Spleen (tissue), 11 donors: Measurements from ENCODE around the gene TMEM214. TPM values are rescaled to one million over a fixed set of nuclear protein-coding genes. Genes with fewer than 3 reads are reported as not detected.

Source experiments
- DNase-seq: peaks from one replicate; pipeline ENCODE4 v3.0.0-alpha.2; 2020
- H3K27ac ChIP-seq, 8 donors: fragments of 200-600 bp; sonication (generic) in 7 of 8; 1 replicate in 4 of 8; 2 replicates in 4 of 8; pipeline versions ENCODE4 v1.5.0 to v1.8.0; 2016 to 2021; ENCODE audit warnings: inconsistent platforms in 4 of 8, mild to moderate bottlenecking in 4 of 8, moderate library complexity in 1 of 8
- H3K27me3 ChIP-seq, 7 donors: fragments of 200-600 bp; sonication (generic) in 6 of 7; replicated peaks in 1 of 7; 1 replicate in 4 of 7; 2 replicates in 3 of 7; pipeline versions ENCODE4 v1.5.0 to v1.8.0; 2016 to 2021; ENCODE audit warnings: inconsistent platforms in 3 of 7, mild to moderate bottlenecking in 1 of 7
- H3K36me3 ChIP-seq, 6 donors: fragments of 200-600 bp; sonication (generic) in 5 of 6; 1 replicate in 4 of 6; 2 replicates in 2 of 6; pipeline versions ENCODE4 v1.5.0 to v1.8.0; 2016 to 2021; ENCODE audit warnings: inconsistent platforms in 2 of 6
- H3K4me1 ChIP-seq, 6 donors: fragments of 200-600 bp; sonication (generic) in 5 of 6; 1 replicate in 3 of 6; 2 replicates in 3 of 6; pipeline versions ENCODE4 v1.5.0 to v1.8.0; 2016 to 2021; ENCODE audit warnings: inconsistent platforms in 3 of 6
- H3K4me3 ChIP-seq, 8 donors: fragments of 200-600 bp; sonication (generic) in 7 of 8; 1 replicate in 4 of 8; 2 replicates in 4 of 8; pipeline versions ENCODE4 v1.5.0 to v1.8.0; 2016 to 2021; ENCODE audit warnings: inconsistent platforms in 4 of 8, mild to moderate bottlenecking in 4 of 8, moderate library complexity in 2 of 8
- H3K9me3 ChIP-seq, 8 donors: fragments of 200-600 bp; sonication (generic) in 7 of 8; 1 replicate in 4 of 8; 2 replicates in 4 of 8; pipeline versions ENCODE4 v1.5.0 to v1.8.0; 2016 to 2021; ENCODE audit warnings: inconsistent platforms in 4 of 8
- POLR2A ChIP-seq, 3 donors: fragments of 450-650 bp; IDR thresholded peaks; one replicate each; pipeline ENCODE4 v1.5.1; 2017; ENCODE audit warnings: antibody characterized with exemption in 3 of 3, mild to moderate bottlenecking in 1 of 3
- POLR2AphosphoS5 ChIP-seq, 3 donors: sonication (generic); formaldehyde crosslinking; IDR thresholded peaks; one replicate each; pipeline ENCODE4 v1.5.1; 2017; ENCODE audit warnings: antibody characterized with exemption in 3 of 3
- WGBS, 5 donors: extraction: QIAGEN DNeasy Blood & Tissue Kit in 3 of 5; methylation state at CpG; one replicate each; pipeline versions ENCODE4 v1.1.5 to v1.1.7; 2013 to 2018; 5-methylcytosine and 5-hydroxymethylcytosine counted together
- intact Hi-C: fragments of 100-400 bp; cut with DNase I; formaldehyde crosslinking; loops from one replicate; pipeline ENCODE4 v1.15.0; 2023; ENCODE audit warnings: low total_unique reads
- polyA plus RNA-seq, 3 donors: library from polyadenylated mRNA; stranded (reverse); fragments of 200-250 nt; gene quantifications; one replicate each; pipeline ENCODE4 v1.2.1, GENCODE V29; 2013
- total RNA-seq, 7 donors: library from RNA; depleted of rRNA in 3 of 7; stranded (reverse); fragments of >200 nt in 3 of 7; fragmentation: NEBNext Ultra II Directional in 4 of 7; extraction: Animal tissue kit (Norgen Biotek cat#: 25700) in 4 of 7; gene quantifications; one replicate each; pipeline versions ENCODE4 v1.1.0 to v1.2.1, GENCODE V29; 2016 to 2021
- TF ChIP-seq, protein P1 (sequence below), 11 experiments: fragments of 200-600 bp in 7 of 11; fragments of 450-650 bp in 4 of 11; sonication (generic) in 4 of 11; IDR thresholded peaks in 8 of 11; conservative IDR thresholded peaks in 3 of 11; 1 replicate in 7 of 11; 2 replicates in 4 of 11; pipeline versions ENCODE4 v1.4.0 to v1.8.0; 2016 to 2021; ENCODE audit warnings: antibody characterized with exemption in 11 of 11, inconsistent platforms in 4 of 11, mild to moderate bottlenecking in 1 of 11
- donor health status: healthy with polysubstance abuse.
- donor health status: DM: no; HTN: no; CAD: no; lungs with moderate emphysema.
- donor health status: DM: no; HTN: no; CAD: no.
- donor health status: Bipolar disorder and iron deficiency.
- donor health status: healthy.
- donor health status: DM: no; HTN: no; CAD: no.
- donor health status: DM: yes; HTN: yes; CAD: no.

The TMEM214 gene
- total and polyA plus RNA-seq, 10 donors: 22.3 to 93.1 (median 68.8) TPM

GRCh38 chr2:27039426-27039825, 6.7 kb downstream of the TMEM214 start:
- H3K9me3 ChIP-seq: no peaks in the 10 kb centered on the region
- peak overlapping the region in 1 of 8 donors; percentile 80 for H3K27ac ChIP-seq
- WGBS, 5 donors: 95 to 99% (median 97%) methylated on average over 6 of the region's 6 CpGs
- TF ChIP-seq, protein P1, sequence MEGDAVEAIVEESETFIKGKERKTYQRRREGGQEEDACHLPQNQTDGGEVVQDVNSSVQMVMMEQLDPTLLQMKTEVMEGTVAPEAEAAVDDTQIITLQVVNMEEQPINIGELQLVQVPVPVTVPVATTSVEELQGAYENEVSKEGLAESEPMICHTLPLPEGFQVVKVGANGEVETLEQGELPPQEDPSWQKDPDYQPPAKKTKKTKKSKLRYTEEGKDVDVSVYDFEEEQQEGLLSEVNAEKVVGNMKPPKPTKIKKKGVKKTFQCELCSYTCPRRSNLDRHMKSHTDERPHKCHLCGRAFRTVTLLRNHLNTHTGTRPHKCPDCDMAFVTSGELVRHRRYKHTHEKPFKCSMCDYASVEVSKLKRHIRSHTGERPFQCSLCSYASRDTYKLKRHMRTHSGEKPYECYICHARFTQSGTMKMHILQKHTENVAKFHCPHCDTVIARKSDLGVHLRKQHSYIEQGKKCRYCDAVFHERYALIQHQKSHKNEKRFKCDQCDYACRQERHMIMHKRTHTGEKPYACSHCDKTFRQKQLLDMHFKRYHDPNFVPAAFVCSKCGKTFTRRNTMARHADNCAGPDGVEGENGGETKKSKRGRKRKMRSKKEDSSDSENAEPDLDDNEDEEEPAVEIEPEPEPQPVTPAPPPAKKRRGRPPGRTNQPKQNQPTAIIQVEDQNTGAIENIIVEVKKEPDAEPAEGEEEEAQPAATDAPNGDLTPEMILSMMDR (IDR thresholded peaks at IDR 0.05 in 8 of 11, conservative IDR thresholded peaks at IDR 0.05 in 3 of 11): no peak
- TF ChIP-seq POLR2AphosphoS5 (IDR thresholded peaks at IDR 0.05) (no peak), POLR2A (IDR thresholded peaks at IDR 0.05) (no peak)
- peak; percentile 64 for DNase-seq
- peaks cover 5 to 91% (median 66%) of the 10 kb centered on the region in 6 donors for H3K36me3 ChIP-seq
- no peak overlapping the region for H3K4me3 ChIP-seq
- peaks cover under 1 to 48% (median 31%) of the 10 kb centered on the region in 6 donors for H3K4me1 ChIP-seq
- no peaks in the 10 kb centered on the region for H3K27me3 ChIP-seq
- intact Hi-C loops: no loop called here

- Histone ChIP-seq H3K9me3 (no peaks in the 10 kb centered on the region), H3K27ac (peak overlapping the region in 4 of 8 donors; percentile 20 to 80 (median 74)), H3K4me1 (peaks cover 0 to 43% (median 28%) of the 10 kb centered on the region in 6 donors), H3K36me3 (peaks cover 5 to 88% (median 66%) of the 10 kb centered on the region in 6 donors), H3K4me3 (no peak overlapping the region), H3K27me3 (no peaks in the 10 kb centered on the region)
- 88 to 99% (median 94%) methylated on average over 7 of the region's 7 CpGs for WGBS, 5 donors
- intact Hi-C loops: no loop called here
- DNase-seq: peak; percentile 59
- TF ChIP-seq, protein P1 (IDR thresholded peaks at IDR 0.05 in 8 of 11, conservative IDR thresholded peaks at IDR 0.05 in 3 of 11): no peak
- TF ChIP-seq POLR2AphosphoS5 (IDR thresholded peaks at IDR 0.05) (no peak), POLR2A (IDR thresholded peaks at IDR 0.05) (no peak)
Observed at GRCh38 chr2:27039871-27040270, 7.1 kb downstream of the TMEM214 start.

DNA sequence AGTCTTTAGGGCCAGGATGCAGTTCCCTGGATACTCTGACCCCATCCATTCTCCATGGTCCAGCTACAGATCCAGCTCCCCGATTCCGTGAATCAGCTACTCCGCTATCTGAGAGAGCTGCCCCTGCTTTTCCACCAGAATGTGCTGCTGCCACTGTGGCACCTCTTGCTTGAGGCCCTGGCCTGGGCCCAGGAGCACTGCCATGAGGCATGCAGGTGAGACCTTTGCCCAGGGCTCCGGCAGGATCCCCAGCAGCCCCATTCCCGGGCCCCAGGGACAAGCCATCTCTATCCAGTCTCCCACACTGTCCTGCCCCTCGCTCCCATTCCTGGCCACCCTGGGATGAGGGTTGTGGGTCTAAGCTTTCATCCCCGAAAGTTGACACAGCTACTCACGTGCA, 7.5 kb downstream of the TMEM214 start:
- H3K27me3 ChIP-seq: no peaks in the 10 kb centered on the region
- peak; percentile 62 for DNase-seq
- TF ChIP-seq POLR2A (IDR thresholded peaks at IDR 0.05) (no peak), POLR2AphosphoS5 (IDR thresholded peaks at IDR 0.05) (peak in 1 of 3 donors; percentile 17)
- TF ChIP-seq, protein P1 (IDR thresholded peaks at IDR 0.05 in 8 of 11, conservative IDR thresholded peaks at IDR 0.05 in 3 of 11): no peak
- peaks cover 5 to 84% (median 62%) of the 10 kb centered on the region in 6 donors for H3K36me3 ChIP-seq
- H3K4me3 ChIP-seq: no peak overlapping the region
- intact Hi-C loops: no loop called here
- H3K9me3 ChIP-seq: no peaks in the 10 kb centered on the region
- 93 to 99% (median 97%) methylated on average over 8 of the region's 8 CpGs for WGBS, 5 donors
- peak overlapping the region in 5 of 8 donors; percentile 6 to 80 (median 72) for H3K27ac ChIP-seq
- peaks cover 0 to 39% (median 26%) of the 10 kb centered on the region in 6 donors for H3K4me1 ChIP-seq

DNA sequence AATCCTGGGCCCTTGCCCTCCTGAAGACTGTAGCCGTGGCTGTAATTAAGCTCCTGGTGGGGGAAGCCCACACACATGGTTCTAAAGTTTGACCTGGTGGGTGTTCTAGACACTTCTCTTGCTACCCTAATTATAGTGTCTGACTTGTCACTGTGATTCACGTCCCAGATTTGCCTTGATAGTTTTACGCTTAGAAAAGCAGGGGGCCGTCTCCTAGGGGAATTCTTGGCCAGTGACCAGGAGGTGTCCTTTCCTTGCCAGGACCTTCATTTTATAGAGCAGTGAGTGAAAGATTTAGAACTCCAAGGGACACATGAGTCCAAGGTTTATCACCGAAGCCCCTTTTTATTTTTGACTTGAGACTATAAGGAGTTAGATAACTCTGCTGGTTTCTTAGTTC, 9.0 kb downstream of the TMEM214 start:
- Histone ChIP-seq H3K27ac (peak overlapping the region; percentile 10 to 80 (median 74)), H3K4me1 (peaks cover 0 to 34% (median 24%) of the 10 kb centered on the region in 6 donors), H3K9me3 (no peaks in the 10 kb centered on the region), H3K27me3 (no peaks in the 10 kb centered on the region), H3K4me3 (no peak overlapping the region), H3K36me3 (peaks cover 5 to 69% (median 47%) of the 10 kb centered on the region in 6 donors)
- TF ChIP-seq POLR2AphosphoS5 (IDR thresholded peaks at IDR 0.05): no peak
- no peak for TF ChIP-seq POLR2A (IDR thresholded peaks at IDR 0.05)
- TF ChIP-seq, protein P1 (IDR thresholded peaks at IDR 0.05 in 8 of 11, conservative IDR thresholded peaks at IDR 0.05 in 3 of 11): no peak
- 49 to 76% (median 56%) methylated on average over 5 of the region's 5 CpGs for WGBS, 5 donors
- DNase-seq: no peak
- intact Hi-C loops: no loop called here
